GM18507 (cell line): ENCODE data around the gene ARHGEF4.

ENCODE experiments used
- DNase-seq: peaks from one replicate; pipeline ENCODE4 v3.0.0; 2011; ENCODE audit warnings: low read depth; ENCODE audit not compliant: insufficient read length; ENCODE audit errors: extremely low spot score
- FAIRE-seq: peaks from 2 replicates; lab custom pipeline; 2011; peaks lifted over from hg19 to GRCh38; lab: Jason Lieb, UNC

ARHGEF4 gene

GRCh38 chr2:131027566-131028528, 191.1 kb downstream of the ARHGEF4 start:
- no peak for FAIRE-seq
- DNase-seq: no peak

- DNase-seq (no peak), FAIRE-seq (no peak)
Measured at GRCh38 chr2:131029812-131030211, 193.1 kb downstream of the ARHGEF4 start.

- no peak for FAIRE-seq
- no peak for DNase-seq
Measured at GRCh38 chr2:131030478-131030971, 193.8 kb downstream of the ARHGEF4 start.

- no peak for DNase-seq
- FAIRE-seq: no peak
Measured at GRCh38 chr2:131031431-131031841, 194.7 kb downstream of the ARHGEF4 start.

GRCh38 chr2:131031875-131032274, 195.2 kb downstream of the ARHGEF4 start:
- FAIRE-seq (no peak), DNase-seq (no peak)

GRCh38 chr2:131032393-131032836, 195.7 kb downstream of the ARHGEF4 start:
- FAIRE-seq (no peak), DNase-seq (no peak)

GRCh38 chr2:131033786-131034121, 197.0 kb downstream of the ARHGEF4 start:
- DNase-seq (no peak), FAIRE-seq (no peak)

GRCh38 chr2:131034122-131035051, 197.7 kb downstream of the ARHGEF4 start:
- no peak for FAIRE-seq
- DNase-seq: no peak

- no peak for DNase-seq
- FAIRE-seq: no peak
Measured at GRCh38 chr2:131035112-131035825, 198.6 kb downstream of the ARHGEF4 start.

GRCh38 chr2:131035826-131036231, 199.1 kb downstream of the ARHGEF4 start:
- FAIRE-seq: no peak

GRCh38 chr2:131036269-131036668, 199.6 kb downstream of the ARHGEF4 start:
- FAIRE-seq (no peak), DNase-seq (no peak)

More at GRCh38 chr2:131035826-131036231, 199.1 kb downstream of the ARHGEF4 start:
- no peak for DNase-seq

GRCh38 chr2:131036696-131037397, 200.1 kb downstream of the ARHGEF4 start:
- FAIRE-seq (no peak), DNase-seq (no peak)

- DNase-seq (no peak), FAIRE-seq (no peak)
Measured at GRCh38 chr2:131037398-131038257, 200.9 kb downstream of the ARHGEF4 start.

GRCh38 chr2:131038258-131039100, 201.8 kb downstream of the ARHGEF4 start:
- FAIRE-seq: no peak
- no peak for DNase-seq

GRCh38 chr2:131039101-131039440, 202.4 kb downstream of the ARHGEF4 start:
- DNase-seq (no peak), FAIRE-seq (no peak)

- FAIRE-seq: no peak
- no peak for DNase-seq
Measured at GRCh38 chr2:131039535-131039907, 202.8 kb downstream of the ARHGEF4 start.
